Mesenchymal stem cell (in vitro differentiated cells and primary cell): ENCODE data around the gene KLC4.

Experiments used
- DNase-seq: peaks from one replicate; pipeline ENCODE4 v3.0.0-alpha.2; 2013
- H2AFZ ChIP-seq: one replicate; pipeline ENCODE4 v1.6.1; 2013; ENCODE audit warnings: low read depth, mild to moderate bottlenecking, control low read depth, inconsistent platforms, low read length, moderate library complexity
- H2AK5ac ChIP-seq: 2 replicates; pipeline ENCODE4 v1.6.1; 2013; ENCODE audit warnings: low read length, moderate library complexity, mild to moderate bottlenecking, inconsistent platforms; ENCODE audit not compliant: severe bottlenecking
- H2BK120ac ChIP-seq: one replicate; pipeline ENCODE4 v1.6.1; 2013; ENCODE audit warnings: low read depth, mild to moderate bottlenecking, inconsistent platforms, low read length, moderate library complexity
- H2BK12ac ChIP-seq, 2 experiments: one replicate each; pipeline ENCODE4 v1.6.1; 2013; ENCODE audit warnings: inconsistent platforms in 2 of 2, low read length in 2 of 2, mild to moderate bottlenecking in 2 of 2, moderate library complexity in 2 of 2, control low read depth in 1 of 2
- H2BK15ac ChIP-seq: one replicate; pipeline ENCODE4 v1.6.1; 2013; ENCODE audit warnings: mild to moderate bottlenecking, low read depth, inconsistent platforms; ENCODE audit not compliant: poor library complexity, severe bottlenecking
- H2BK5ac ChIP-seq: 2 replicates; pipeline ENCODE4 v1.6.1; 2013; ENCODE audit warnings: low read depth, mild to moderate bottlenecking, low read length, control low read depth, inconsistent platforms; ENCODE audit not compliant: poor library complexity, severe bottlenecking
- H3K14ac ChIP-seq, 2 experiments: one replicate each; pipeline ENCODE4 v1.6.1; 2013; ENCODE audit warnings: inconsistent platforms in 2 of 2, low read length in 2 of 2, control low read depth in 1 of 2, mild to moderate bottlenecking in 1 of 2, moderate library complexity in 1 of 2
- H3K18ac ChIP-seq, 2 experiments: one replicate each; pipeline ENCODE4 v1.6.1; 2013; ENCODE audit warnings: inconsistent platforms in 2 of 2, low read length in 2 of 2, control low read depth in 1 of 2, low read depth in 1 of 2, mild to moderate bottlenecking in 1 of 2
- H3K23ac ChIP-seq, 2 experiments: one replicate each; pipeline ENCODE4 v1.6.1; 2013; ENCODE audit warnings: inconsistent platforms in 2 of 2, low read length in 2 of 2, mild to moderate bottlenecking in 2 of 2, moderate library complexity in 2 of 2, control low read depth in 1 of 2
- H3K27ac ChIP-seq: 2 replicates; pipeline ENCODE4 v1.5.1; 2013; ENCODE audit warnings: mild to moderate bottlenecking, moderate library complexity, low read length, control low read depth, inconsistent platforms; ENCODE audit not compliant: poor library complexity, severe bottlenecking
- H3K27me3 ChIP-seq, 2 experiments: 2 replicates each; pipeline versions ENCODE4 v1.6.1 to v1.7.0; 2013; ENCODE audit warnings: low read length in 2 of 2, mild to moderate bottlenecking in 2 of 2, moderate library complexity in 2 of 2, control low read depth in 1 of 2, inconsistent platforms in 1 of 2; ENCODE audit not compliant: control insufficient read depth in 1 of 2, insufficient read depth in 1 of 2
- H3K36me3 ChIP-seq, 2 experiments: 2 replicates each; pipeline versions ENCODE4 v1.6.1 to v1.7.0; 2013; ENCODE audit warnings: low read length in 2 of 2, control low read depth in 1 of 2, inconsistent platforms in 1 of 2, low read depth in 1 of 2, mild to moderate bottlenecking in 1 of 2; ENCODE audit not compliant: insufficient read depth in 2 of 2, control insufficient read depth in 1 of 2
- H3K4ac ChIP-seq, 2 experiments: one replicate each; pipeline ENCODE4 v1.6.1; 2013; ENCODE audit warnings: inconsistent platforms in 2 of 2, low read length in 2 of 2, mild to moderate bottlenecking in 2 of 2, moderate library complexity in 2 of 2, control low read depth in 1 of 2, low read depth in 1 of 2
- H3K4me1 ChIP-seq: 2 replicates; pipeline ENCODE4 v1.6.1; 2013; ENCODE audit warnings: low read depth, low read length, control low read depth; ENCODE audit not compliant: control insufficient read depth, insufficient read depth
- H3K4me2 ChIP-seq: 2 replicates; pipeline ENCODE4 v1.6.1; 2013; ENCODE audit warnings: low read length, mild to moderate bottlenecking, inconsistent platforms; ENCODE audit not compliant: poor library complexity, severe bottlenecking
- H3K4me3 ChIP-seq, 2 experiments: 2 replicates each; pipeline versions ENCODE4 v1.5.1 to v1.7.0; 2013; ENCODE audit warnings: low read length in 2 of 2, mild to moderate bottlenecking in 2 of 2, control low read depth in 1 of 2, low read depth in 1 of 2; ENCODE audit not compliant: insufficient read depth in 1 of 2
- H3K79me1 ChIP-seq: replicated peaks from 2 replicates; pipeline ENCODE4 v1.6.1; 2013; ENCODE audit warnings: mild to moderate bottlenecking, control low read depth, low read length, inconsistent platforms; ENCODE audit not compliant: poor library complexity, severe bottlenecking
- H3K9ac ChIP-seq: 2 replicates; pipeline ENCODE4 v1.7.0; 2013; ENCODE audit warnings: mild to moderate bottlenecking, low read length, moderate library complexity
- H3K9me3 ChIP-seq: 2 replicates; pipeline ENCODE4 v1.7.0; 2013; ENCODE audit warnings: mild to moderate bottlenecking, low read length; ENCODE audit not compliant: control insufficient read depth
- H4K8ac ChIP-seq: one replicate; pipeline ENCODE4 v1.6.1; 2013; ENCODE audit warnings: inconsistent platforms, mild to moderate bottlenecking, low read length, moderate library complexity
- H4K91ac ChIP-seq: one replicate; pipeline ENCODE4 v1.6.1; 2013; ENCODE audit warnings: mild to moderate bottlenecking, low read length, inconsistent platforms
- WGBS: methylation state at CpG from one replicate; pipeline ENCODE4 v1.1.7; 2013; ENCODE audit warnings: mixed read lengths; 5-methylcytosine and 5-hydroxymethylcytosine counted together

KLC4 gene

DNA sequence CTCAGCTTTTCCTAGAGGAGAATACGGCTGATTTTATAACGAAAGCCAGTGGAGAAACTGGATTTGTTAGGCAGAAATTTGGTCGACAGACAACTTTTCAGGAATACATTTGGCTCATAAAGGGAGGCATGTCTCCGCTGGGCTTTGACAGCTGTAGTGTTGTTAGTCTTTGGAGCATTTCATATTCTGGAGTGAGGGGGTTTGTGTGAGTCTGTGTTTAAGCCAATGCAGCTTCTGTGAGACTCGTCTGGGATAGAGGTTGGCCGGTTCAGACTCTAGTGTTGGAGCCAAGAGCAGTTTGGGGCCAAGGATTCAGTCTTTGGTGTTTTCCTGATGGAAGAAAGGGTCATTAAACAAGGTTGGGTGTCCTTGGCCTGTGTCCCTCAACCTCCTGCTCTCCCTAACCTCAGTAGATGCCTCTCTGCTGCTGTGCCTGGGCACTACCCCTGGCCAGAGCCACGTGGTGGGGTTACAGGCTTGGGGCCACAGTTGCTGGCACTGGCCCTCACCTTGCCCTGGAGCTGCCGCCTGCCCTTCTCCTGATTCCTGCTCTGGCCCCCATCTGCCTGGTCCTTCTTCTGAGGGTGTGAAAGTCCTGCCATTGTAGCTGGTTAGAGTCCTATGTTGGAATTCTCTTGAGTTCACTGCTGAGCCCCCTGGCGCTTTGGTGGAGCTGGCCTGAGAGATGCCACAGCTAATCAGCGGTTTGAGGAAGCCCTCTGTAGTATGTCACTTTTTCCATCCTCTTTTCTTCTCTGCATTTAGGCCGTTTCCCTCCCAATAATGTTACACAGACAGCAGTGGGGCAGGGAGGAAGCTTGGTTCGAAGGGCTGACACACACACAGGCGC, 23.6 kb downstream of the KLC4 start:
- Histone ChIP-seq H3K4me1 (peaks cover 31% of the 10 kb centered on the region), H4K91ac (no peak overlapping the region), H2BK15ac (no peak overlapping the region), H2AK5ac (no peak overlapping the region), H3K4me2 (no peak overlapping the region), H3K4me3 (no peak overlapping the region), H3K27ac (no peak overlapping the region), H2BK12ac (no peak overlapping the region), H2BK5ac (no peak overlapping the region), H3K4ac (no peak overlapping the region), H2BK120ac (no peak overlapping the region), H3K9me3 (no peaks in the 10 kb centered on the region), H3K79me1 (peaks cover 3% of the 10 kb centered on the region), H3K9ac (no peak overlapping the region), H4K8ac (no peak overlapping the region), H3K18ac (no peak overlapping the region), H3K23ac (no peak overlapping the region), H3K36me3 (no peaks in the 10 kb centered on the region), H3K27me3 (no peaks in the 10 kb centered on the region), H2AFZ (no peak overlapping the region), H3K14ac (no peak overlapping the region)
- 90% methylated on average over 13 of the region's 13 CpGs for WGBS
- no peak for DNase-seq

DNA sequence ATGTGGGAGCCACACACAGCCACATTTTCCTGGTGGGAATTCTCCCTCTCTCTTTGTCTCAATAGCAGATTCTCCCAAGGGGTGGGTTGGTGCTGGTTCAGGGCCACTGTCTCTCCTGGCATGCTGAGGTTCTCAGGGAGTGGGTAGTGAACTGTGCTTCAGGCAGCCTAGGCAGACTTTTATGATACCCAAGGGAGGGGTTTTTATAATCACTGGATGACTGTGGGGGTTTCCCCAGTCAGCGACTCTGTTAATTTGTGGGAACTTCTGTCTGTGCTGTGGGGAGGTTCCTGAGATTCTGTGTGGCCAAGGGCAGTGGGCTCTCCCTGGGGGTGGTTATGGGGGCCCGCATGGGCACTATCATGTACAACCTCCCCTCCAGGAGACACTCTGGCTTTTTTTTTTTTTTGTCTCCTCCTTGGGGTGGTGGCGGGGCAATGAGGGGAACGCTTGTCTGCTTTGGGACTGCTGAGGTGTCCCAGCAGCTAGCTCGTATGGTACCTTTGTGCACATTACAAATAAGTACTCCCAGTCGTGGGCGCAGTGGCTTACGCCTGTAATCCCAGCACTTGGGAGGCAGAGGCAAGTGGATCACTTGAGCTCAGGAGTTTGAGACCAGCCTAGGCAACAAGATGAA, 26.7 kb downstream of the KLC4 start:
- H3K9ac ChIP-seq, result no peak overlapping the region
- no peaks in the 10 kb centered on the region for H3K36me3 ChIP-seq
- 85% methylated on average over 7 of the region's 8 CpGs for WGBS

DNA sequence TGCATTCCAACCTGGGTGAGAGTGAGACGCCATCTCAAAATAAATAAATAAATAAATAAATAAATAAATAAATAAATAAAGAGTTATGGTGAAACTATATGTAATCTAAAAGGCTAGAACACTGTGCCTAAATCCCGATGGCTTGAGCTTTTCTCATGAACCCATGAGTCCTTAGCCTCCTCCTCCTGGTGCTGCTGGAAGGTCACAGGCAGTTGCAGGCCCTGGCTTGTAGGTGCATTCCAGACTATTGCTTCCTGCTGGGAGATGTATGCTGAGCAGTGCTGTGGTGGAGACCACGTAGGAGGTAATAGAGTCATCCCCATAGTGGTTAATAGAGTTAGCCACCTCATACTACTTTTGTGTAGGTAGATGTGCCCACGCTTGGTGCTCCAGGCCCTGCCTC, 29.2 kb downstream of the KLC4 start:
- DNase-seq, result no peak
- H2BK15ac ChIP-seq, result no peak overlapping the region
- no peak overlapping the region for H4K8ac ChIP-seq
- WGBS, result 91% methylated on average over 3 of the region's 4 CpGs
- no peaks in the 10 kb centered on the region for H3K36me3 ChIP-seq
- H3K27ac ChIP-seq, result peak overlapping the region; percentile 88
- no peak overlapping the region for H3K4ac ChIP-seq
- no peak overlapping the region for H3K9ac ChIP-seq
- H2AFZ ChIP-seq, result no peak overlapping the region
- no peak overlapping the region for H3K23ac ChIP-seq
- peaks cover 45% of the 10 kb centered on the region for H3K4me1 ChIP-seq
- H3K79me1 ChIP-seq, result peaks cover 3% of the 10 kb centered on the region
- H2BK12ac ChIP-seq, result no peak overlapping the region
- H3K4me3 ChIP-seq, result no peak overlapping the region
- no peak overlapping the region for H2BK120ac ChIP-seq
- H3K14ac ChIP-seq, result peak overlapping the region in 1 of 2 experiments; percentile 9
- no peak overlapping the region for H3K18ac ChIP-seq
- peak overlapping the region; percentile 93 for H2AK5ac ChIP-seq
- no peaks in the 10 kb centered on the region for H3K9me3 ChIP-seq
- H3K27me3 ChIP-seq, result no peaks in the 10 kb centered on the region
- H2BK5ac ChIP-seq, result no peak overlapping the region
- no peak overlapping the region for H3K4me2 ChIP-seq
- no peak overlapping the region for H4K91ac ChIP-seq

More for the DNA sequence above, 26.7 kb downstream of the KLC4 start:
- no peaks in the 10 kb centered on the region for H3K27me3 ChIP-seq
- no peak overlapping the region for H3K23ac ChIP-seq
- H2BK15ac ChIP-seq, result no peak overlapping the region
- no peak overlapping the region for H3K27ac ChIP-seq
- H3K4me1 ChIP-seq, result peaks cover 47% of the 10 kb centered on the region
- H4K8ac ChIP-seq, result no peak overlapping the region
- no peaks in the 10 kb centered on the region for H3K9me3 ChIP-seq
- H2BK12ac ChIP-seq, result no peak overlapping the region
- no peak overlapping the region for H3K18ac ChIP-seq
- no peak overlapping the region for H3K14ac ChIP-seq
- peak; percentile 34 for DNase-seq
- H2BK120ac ChIP-seq, result no peak overlapping the region
- H2AFZ ChIP-seq, result no peak overlapping the region
- H3K4me2 ChIP-seq, result no peak overlapping the region
- H4K91ac ChIP-seq, result no peak overlapping the region
- peak overlapping the region; percentile 33 for H2AK5ac ChIP-seq
- H2BK5ac ChIP-seq, result no peak overlapping the region
- H3K4me3 ChIP-seq, result no peak overlapping the region
- H3K79me1 ChIP-seq, result peaks cover 3% of the 10 kb centered on the region
- H3K4ac ChIP-seq, result no peak overlapping the region

DNA sequence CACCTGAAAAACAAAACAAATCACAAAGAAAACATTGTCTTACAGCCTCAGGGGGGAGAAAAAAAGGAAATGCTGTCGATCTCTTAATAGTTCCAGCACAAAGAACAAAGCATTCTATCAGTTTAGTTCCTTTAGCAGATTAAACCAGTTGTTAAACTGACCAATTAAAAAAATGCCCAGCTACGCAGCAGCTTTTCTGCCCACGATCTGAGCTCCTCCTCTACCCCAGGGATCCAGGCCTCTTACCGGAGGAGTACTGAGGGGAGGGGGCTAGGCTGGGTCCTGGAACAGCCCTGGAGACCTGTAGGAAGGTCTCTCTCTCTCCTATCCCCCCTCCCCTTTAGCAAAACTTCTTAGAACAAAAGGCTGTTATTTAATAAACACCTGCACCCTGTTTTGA, 30.0 kb downstream of the KLC4 start:
- Histone ChIP-seq H3K23ac (peak overlapping the region in 1 of 2 experiments; percentile 89), H3K18ac (peak overlapping the region in 1 of 2 experiments; percentile 46), H3K79me1 (peaks cover 3% of the 10 kb centered on the region), H3K27ac (peak overlapping the region; percentile 88), H3K4me3 (no peak overlapping the region), H2BK120ac (no peak overlapping the region), H2BK5ac (peak overlapping the region; percentile 77), H2AFZ (no peak overlapping the region), H3K4ac (peak overlapping the region; percentile 38 to 43), H3K9me3 (no peaks in the 10 kb centered on the region), H3K9ac (peak overlapping the region; percentile 17), H2BK15ac (peak overlapping the region; percentile 84), H4K91ac (peak overlapping the region; percentile 77), H3K4me1 (peaks cover 45% of the 10 kb centered on the region), H3K27me3 (no peaks in the 10 kb centered on the region), H3K14ac (no peak overlapping the region), H4K8ac (no peak overlapping the region), H2AK5ac (peak overlapping the region; percentile 97), H3K4me2 (peak overlapping the region; percentile 46), H2BK12ac (no peak overlapping the region), H3K36me3 (no peaks in the 10 kb centered on the region)
- no CpG with 5 or more reads among the region's 4 CpGs for WGBS
- no peak for DNase-seq
